ENCODE measurements around the gene STAG1. TPM values are rescaled to one million over a fixed set of nuclear protein-coding genes. Genes with fewer than 3 reads are reported as not detected.
"Not testable (repeated sequence)": the region's sequence is repeated elsewhere in the genome, so short reads cannot be mapped to it uniquely, and the experiment has no call there.

STAG1 gene
- total and polyA plus RNA-seq, 2 experiments from 2014 or later: 12.4 to 41.1 TPM

DNA sequence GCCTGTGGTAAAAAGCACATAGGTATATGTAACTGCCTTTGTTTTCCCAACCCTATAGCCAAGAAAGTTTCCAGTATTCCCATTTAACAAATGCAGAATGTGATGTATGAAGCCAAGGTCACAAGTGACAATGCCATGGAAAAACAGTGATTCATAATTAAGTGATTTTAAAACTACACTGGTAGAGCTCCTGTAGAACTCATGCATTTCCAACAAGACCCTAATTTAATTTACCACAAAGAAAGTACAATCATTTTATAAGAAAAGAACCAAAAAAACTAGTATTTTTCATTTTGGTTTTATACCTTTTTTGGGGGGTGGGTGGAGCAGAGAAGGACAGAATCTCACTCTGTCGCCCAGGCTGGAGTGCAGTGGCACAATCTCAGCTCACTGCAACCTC, 82.0 kb downstream of the STAG1 start:
- peaks cover 93% of the 10 kb centered on the region for H3K79me2 ChIP-seq
- no peak overlapping the region for H2AFZ ChIP-seq
- no peaks in the 10 kb centered on the region for H3K36me3 ChIP-seq (replicated peaks; ENCODE audit: insufficient read depth, low read depth)
- no peaks in the 10 kb centered on the region for H3K4me1 ChIP-seq (ENCODE audit: insufficient read depth)
- H3K27me3 ChIP-seq: no peaks in the 10 kb centered on the region
- no peak overlapping the region for H3K4me3 ChIP-seq
- no peaks in the 10 kb centered on the region for H3K9me3 ChIP-seq (ENCODE audit: low read depth)
- no peak overlapping the region for H3K4me2 ChIP-seq
- H3K9me2 ChIP-seq (replicated peaks; ENCODE audit: insufficient read depth): no peaks in the 10 kb centered on the region
- 100% methylated on average over 1 of the region's 1 CpG for WGBS (ENCODE audit: low lambda C conversion rate, missing lambda C conversion rate)
- H4K20me1 ChIP-seq (ENCODE audit: insufficient read depth, poor library complexity, severe bottlenecking): peaks cover 40% of the 10 kb centered on the region
- DNase-seq (ENCODE audit: low spot score): no peak
- TF ChIP-seq, protein P1, sequence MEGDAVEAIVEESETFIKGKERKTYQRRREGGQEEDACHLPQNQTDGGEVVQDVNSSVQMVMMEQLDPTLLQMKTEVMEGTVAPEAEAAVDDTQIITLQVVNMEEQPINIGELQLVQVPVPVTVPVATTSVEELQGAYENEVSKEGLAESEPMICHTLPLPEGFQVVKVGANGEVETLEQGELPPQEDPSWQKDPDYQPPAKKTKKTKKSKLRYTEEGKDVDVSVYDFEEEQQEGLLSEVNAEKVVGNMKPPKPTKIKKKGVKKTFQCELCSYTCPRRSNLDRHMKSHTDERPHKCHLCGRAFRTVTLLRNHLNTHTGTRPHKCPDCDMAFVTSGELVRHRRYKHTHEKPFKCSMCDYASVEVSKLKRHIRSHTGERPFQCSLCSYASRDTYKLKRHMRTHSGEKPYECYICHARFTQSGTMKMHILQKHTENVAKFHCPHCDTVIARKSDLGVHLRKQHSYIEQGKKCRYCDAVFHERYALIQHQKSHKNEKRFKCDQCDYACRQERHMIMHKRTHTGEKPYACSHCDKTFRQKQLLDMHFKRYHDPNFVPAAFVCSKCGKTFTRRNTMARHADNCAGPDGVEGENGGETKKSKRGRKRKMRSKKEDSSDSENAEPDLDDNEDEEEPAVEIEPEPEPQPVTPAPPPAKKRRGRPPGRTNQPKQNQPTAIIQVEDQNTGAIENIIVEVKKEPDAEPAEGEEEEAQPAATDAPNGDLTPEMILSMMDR (IDR thresholded peaks at IDR 0.05; ENCODE audit: poor library complexity): no peak
- no peak for TF ChIP-seq EZH2phosphoT487 (IDR thresholded peaks at IDR 0.05; ENCODE audit: low read depth, severe bottlenecking, unreplicated experiment)
- no peak for TF ChIP-seq EZH2 (IDR thresholded peaks at IDR 0.05; ENCODE audit: borderline replicate concordance)
- no peak overlapping the region for H3K27ac ChIP-seq

GRCh38 chr3:136667081-136667480, 85.1 kb downstream of the STAG1 start:
- no peak overlapping the region for H3K4me3 ChIP-seq
- H3K27me3 ChIP-seq: no peaks in the 10 kb centered on the region
- H3K9me3 ChIP-seq (ENCODE audit: low read depth): no peaks in the 10 kb centered on the region
- H4K20me1 ChIP-seq (ENCODE audit: insufficient read depth, poor library complexity, severe bottlenecking): peaks cover 40% of the 10 kb centered on the region
- peak; percentile 16 for DNase-seq (ENCODE audit: low spot score)
- no peaks in the 10 kb centered on the region for H3K4me1 ChIP-seq (ENCODE audit: insufficient read depth)
- no peak overlapping the region for H2AFZ ChIP-seq
- no peak overlapping the region for H3K27ac ChIP-seq
- H3K9me2 ChIP-seq (replicated peaks; ENCODE audit: insufficient read depth): no peaks in the 10 kb centered on the region
- no peaks in the 10 kb centered on the region for H3K36me3 ChIP-seq (replicated peaks; ENCODE audit: insufficient read depth, low read depth)
- H3K79me2 ChIP-seq: peaks cover 95% of the 10 kb centered on the region
- TF ChIP-seq EZH2phosphoT487 (IDR thresholded peaks at IDR 0.05; ENCODE audit: low read depth, severe bottlenecking, unreplicated experiment) (no peak), EZH2 (IDR thresholded peaks at IDR 0.05; ENCODE audit: borderline replicate concordance) (no peak)
- TF ChIP-seq, protein P1 (IDR thresholded peaks at IDR 0.05; ENCODE audit: poor library complexity): no peak
- no peak overlapping the region for H3K4me2 ChIP-seq
- WGBS (ENCODE audit: low lambda C conversion rate, missing lambda C conversion rate): 85% methylated on average over 2 of the region's 2 CpGs

- not testable (repeated sequence) for H3K27ac ChIP-seq; H3K36me3 ChIP-seq (replicated peaks; ENCODE audit: insufficient read depth, low read depth); H3K9me2 ChIP-seq (replicated peaks; ENCODE audit: insufficient read depth); H3K4me2 ChIP-seq; DNase-seq (ENCODE audit: low spot score); H2AFZ ChIP-seq; H3K27me3 ChIP-seq; H3K4me3 ChIP-seq; H3K4me1 ChIP-seq (ENCODE audit: insufficient read depth); H3K9me3 ChIP-seq (ENCODE audit: low read depth)
- peaks cover 34% of the 10 kb centered on the region for H4K20me1 ChIP-seq (ENCODE audit: insufficient read depth, poor library complexity, severe bottlenecking)
- WGBS (ENCODE audit: low lambda C conversion rate, missing lambda C conversion rate): 96% methylated on average over 6 of the region's 6 CpGs
- H3K79me2 ChIP-seq: peaks cover 95% of the 10 kb centered on the region
These were observed 85.9 kb downstream of the STAG1 start for GRCh38 chr3:136666301-136666700.

- Histone ChIP-seq H3K9me2 (replicated peaks; ENCODE audit: insufficient read depth) (no peaks in the 10 kb centered on the region), H3K27ac (no peak overlapping the region), H3K79me2 (peaks cover 95% of the 10 kb centered on the region), H3K4me3 (no peak overlapping the region), H2AFZ (no peak overlapping the region), H3K9me3 (ENCODE audit: low read depth) (no peaks in the 10 kb centered on the region), H3K27me3 (no peaks in the 10 kb centered on the region), H4K20me1 (ENCODE audit: insufficient read depth, poor library complexity, severe bottlenecking) (peaks cover 36% of the 10 kb centered on the region), H3K4me1 (ENCODE audit: insufficient read depth) (no peaks in the 10 kb centered on the region), H3K36me3 (replicated peaks; ENCODE audit: insufficient read depth, low read depth) (no peaks in the 10 kb centered on the region), H3K4me2 (no peak overlapping the region)
- WGBS (ENCODE audit: low lambda C conversion rate, missing lambda C conversion rate): 92% methylated on average over 1 of the region's 1 CpG
- DNase-seq (ENCODE audit: low spot score): no peak
- TF ChIP-seq EZH2phosphoT487 (IDR thresholded peaks at IDR 0.05; ENCODE audit: low read depth, severe bottlenecking, unreplicated experiment) (no peak), EZH2 (IDR thresholded peaks at IDR 0.05; ENCODE audit: borderline replicate concordance) (no peak)
- TF ChIP-seq, protein P1 (IDR thresholded peaks at IDR 0.05; ENCODE audit: poor library complexity): no peak
These were observed 87.4 kb downstream of the STAG1 start for GRCh38 chr3:136664771-136665170.

Measured in hepatocyte (in vitro differentiated cells).